OCI-LY7 (cell line): Measurements from ENCODE around the gene PLD6.

Experiments used
- CTCF ChIP-seq: fragments of 200-600 bp; sonication (generic); conservative IDR thresholded peaks from 2 replicates; pipeline ENCODE4 v1.5.1; 2014; ENCODE audit warnings: mild to moderate bottlenecking, antibody characterized with exemption, low read length, moderate library complexity, mixed read lengths
- EZH2phosphoT487 ChIP-seq: fragments of 200-600 bp; sonication (generic); IDR thresholded peaks from 2 replicates; pipeline ENCODE4 v1.6.1; 2018; ENCODE audit warnings: low read depth, borderline replicate concordance, mild to moderate bottlenecking, mixed run types, antibody characterized with exemption, low read length, moderate library complexity, mixed read lengths

GRCh38 chr17:17206124-17206912 is at the start of gene PLD6:
- TF ChIP-seq CTCF, result no peak
- no peak for TF ChIP-seq EZH2phosphoT487
